Smooth muscle cell of the brain vasculature (primary cell): Measurements from ENCODE around the gene SCGB1C1.
"Not testable (repeated sequence)": the region's sequence is repeated elsewhere in the genome, so short reads cannot be mapped to it uniquely, and the experiment has no call there.

Experiments used
- DNase-seq: peaks from one replicate; pipeline ENCODE4 v3.0.0-alpha.2; 2012; ENCODE audit warnings: low read depth, low spot score

Gene SCGB1C1

DNA sequence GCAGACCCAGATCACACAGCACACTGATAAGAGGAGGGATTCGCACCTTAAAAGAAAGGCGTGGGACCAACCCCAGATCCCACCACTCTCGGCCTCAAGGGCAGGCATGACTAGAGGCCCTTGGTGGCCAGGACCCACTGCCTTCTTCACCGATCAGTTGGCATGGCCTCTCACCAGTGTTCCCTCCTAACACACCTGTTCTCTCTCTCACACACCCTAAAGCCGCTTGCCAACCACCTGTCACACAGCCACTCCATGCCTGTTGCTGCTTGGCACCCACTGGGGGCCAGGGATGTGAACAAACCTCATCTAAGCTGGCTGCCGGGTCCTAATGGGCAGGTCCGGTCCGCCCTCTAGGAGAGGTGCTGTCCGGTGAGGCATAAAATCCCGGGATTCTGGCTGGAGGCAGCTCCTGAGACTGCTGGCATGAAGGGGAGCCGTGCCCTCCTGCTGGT is at the start of gene SCGB1C1:
Gene SCGB1C1 (plus strand): TSS at position 405 of the 455 bp plus-strand sequence. CDS start 22 bp downstream, at position 427.
- DNase-seq: not testable (repeated sequence)

DNA sequence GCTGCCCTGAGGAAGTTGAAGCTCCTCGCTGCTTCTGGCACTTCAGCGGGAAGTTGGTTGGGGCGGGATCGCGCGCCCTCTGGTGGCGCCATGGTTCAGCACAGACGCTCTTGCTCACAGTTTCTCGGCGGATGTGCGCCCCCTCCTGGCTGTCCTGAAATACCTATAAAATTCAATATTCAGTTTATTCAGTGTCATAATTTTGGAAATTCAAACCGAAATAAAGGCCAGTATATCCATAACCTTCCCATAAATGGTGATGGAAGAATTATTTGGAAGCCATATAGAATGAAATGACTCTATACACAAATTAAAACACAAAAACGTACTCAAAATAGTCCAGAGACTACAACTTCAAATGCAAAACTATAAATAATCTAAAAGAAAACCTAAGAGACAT is 12.6 kb upstream of the SCGB1C1 start:
- not testable (repeated sequence) for DNase-seq

DNA sequence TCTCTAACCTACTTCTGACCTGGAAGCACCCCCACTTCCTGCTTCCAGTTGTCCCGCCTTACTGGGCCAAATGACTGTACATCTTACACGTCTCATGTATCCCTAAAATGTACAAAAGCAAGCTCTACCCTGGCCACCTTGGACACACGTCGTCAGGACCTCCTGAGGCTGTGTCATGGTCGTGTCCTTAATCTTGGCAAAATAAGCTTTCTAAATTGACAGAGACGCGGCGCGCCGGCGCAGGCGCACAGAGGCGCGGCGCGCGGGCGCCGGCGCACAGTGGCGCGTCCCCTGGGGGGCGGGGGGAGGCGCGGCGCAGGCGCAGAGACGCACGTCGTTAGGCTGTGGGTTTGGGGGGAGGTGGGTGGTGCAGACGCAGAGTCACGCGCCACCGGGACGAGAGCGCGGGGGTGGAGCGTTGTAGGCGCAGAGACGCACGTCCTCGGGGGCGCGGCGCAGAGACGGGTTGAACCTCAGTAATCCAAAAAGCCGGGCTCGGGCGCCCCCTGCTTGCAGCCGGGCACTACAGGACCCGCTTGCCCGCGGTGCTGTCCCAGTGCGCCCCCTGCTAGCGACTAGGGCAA is 3.6 kb upstream of the SCGB1C1 start:
- not testable (repeated sequence) for DNase-seq

DNA sequence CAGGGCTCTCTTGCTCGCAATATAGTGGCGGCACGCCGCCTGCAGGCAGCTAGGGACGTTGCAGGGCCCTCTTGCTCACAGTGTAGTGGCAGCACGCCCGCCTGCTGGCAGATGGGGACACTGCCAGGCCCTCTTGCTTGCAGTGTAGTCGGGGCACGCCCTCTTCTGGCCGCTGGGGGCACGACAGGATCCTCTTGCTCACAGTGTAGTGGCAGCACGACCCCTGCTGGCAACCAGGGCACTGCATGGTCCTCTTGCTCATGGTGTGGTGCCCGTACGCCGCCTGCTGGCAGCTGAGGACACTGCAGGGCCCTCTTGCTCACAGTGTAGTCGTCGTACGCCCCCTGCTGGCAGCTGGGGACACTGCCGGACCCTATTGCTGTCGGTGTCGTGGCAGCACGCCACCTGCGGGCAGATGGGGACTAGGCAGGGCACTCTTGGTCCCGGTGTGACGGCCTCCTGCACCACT is 3.0 kb upstream of the SCGB1C1 start:
- not testable (repeated sequence) for DNase-seq

DNA sequence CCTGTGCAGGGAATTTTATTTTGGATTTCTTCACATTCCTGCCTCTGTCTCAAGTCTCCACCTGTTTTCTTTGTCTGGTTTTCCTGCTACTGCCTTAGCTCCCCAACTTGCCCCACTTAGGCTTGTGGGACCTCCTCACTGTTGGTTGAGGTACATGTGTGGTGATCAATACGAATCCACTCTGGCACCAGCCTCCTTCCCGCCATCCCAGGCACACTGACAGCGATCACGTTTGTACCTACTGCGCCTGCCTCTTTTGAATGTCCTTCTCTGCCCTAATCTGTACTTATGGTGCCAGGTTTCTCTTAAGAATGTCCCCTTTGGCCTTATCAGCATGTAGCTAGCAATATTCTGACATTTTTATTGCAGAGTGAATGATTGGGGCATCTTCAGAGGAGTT is 2.3 kb upstream of the SCGB1C1 start:
- not testable (repeated sequence) for DNase-seq

DNA sequence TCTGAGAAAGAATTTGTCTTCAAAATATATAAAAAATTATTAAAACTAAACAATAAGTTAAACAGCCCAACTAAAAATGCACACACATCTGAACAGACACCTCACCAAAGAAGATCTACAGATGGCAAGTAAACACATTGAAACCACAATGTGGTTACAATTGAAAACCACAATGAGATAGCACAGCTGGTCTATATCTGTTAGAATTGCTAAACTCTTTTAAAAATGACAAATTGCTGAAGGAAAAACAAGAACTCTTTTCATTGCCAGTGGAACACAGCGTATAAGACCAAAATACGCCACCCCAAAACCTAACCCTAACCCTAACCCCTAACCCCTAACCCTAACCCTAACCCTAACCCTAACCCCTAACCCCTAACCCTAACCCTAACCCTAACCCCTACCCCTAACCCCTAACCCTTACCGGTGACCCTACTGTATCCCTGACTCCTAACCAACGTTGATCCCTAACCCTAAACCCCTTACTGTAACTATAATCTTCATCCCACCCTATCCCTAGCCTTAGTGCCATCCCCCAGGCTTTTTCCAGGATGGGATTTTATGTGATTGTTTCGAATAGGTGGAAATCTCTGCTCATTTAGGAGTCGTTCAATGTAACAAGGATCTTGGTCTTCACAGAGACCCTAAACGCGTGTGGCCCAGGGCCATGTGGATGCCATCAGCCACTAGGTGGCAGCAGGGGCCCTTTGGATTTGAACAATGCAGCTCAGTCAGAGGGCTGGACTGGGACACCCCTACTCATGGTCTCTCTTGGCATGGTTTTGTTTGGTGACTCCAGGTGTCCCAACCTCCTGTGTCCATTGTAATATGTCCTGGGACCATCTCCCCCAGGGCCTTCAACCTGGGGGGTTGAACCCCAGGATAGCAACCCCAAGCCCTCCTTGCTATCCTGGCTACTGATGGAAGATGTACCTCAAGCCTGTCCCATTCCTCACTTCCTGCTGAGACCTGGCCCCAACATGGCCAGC is 1.1 kb upstream of the SCGB1C1 start:
- DNase-seq: not testable (repeated sequence)

DNA sequence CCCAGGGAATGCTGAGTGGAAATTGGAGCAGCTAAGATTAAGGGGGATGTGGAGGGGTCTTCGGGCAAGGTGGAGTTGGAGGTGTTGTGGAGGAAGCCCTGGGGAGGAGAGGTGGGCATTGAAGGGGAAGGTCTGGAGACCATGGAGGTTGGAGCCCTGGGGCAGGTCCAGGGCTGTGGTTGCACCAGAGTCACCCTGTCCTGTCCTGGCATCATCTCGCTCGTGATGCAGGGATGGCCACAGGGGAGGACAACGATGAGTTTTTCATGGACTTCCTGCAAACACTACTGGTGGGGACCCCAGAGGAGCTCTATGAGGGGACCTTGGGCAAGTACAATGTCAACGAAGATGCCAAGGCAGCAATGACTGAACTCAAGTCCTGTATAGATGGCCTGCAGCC is 603 bp downstream of the SCGB1C1 start:
- not testable (repeated sequence) for DNase-seq

DNA sequence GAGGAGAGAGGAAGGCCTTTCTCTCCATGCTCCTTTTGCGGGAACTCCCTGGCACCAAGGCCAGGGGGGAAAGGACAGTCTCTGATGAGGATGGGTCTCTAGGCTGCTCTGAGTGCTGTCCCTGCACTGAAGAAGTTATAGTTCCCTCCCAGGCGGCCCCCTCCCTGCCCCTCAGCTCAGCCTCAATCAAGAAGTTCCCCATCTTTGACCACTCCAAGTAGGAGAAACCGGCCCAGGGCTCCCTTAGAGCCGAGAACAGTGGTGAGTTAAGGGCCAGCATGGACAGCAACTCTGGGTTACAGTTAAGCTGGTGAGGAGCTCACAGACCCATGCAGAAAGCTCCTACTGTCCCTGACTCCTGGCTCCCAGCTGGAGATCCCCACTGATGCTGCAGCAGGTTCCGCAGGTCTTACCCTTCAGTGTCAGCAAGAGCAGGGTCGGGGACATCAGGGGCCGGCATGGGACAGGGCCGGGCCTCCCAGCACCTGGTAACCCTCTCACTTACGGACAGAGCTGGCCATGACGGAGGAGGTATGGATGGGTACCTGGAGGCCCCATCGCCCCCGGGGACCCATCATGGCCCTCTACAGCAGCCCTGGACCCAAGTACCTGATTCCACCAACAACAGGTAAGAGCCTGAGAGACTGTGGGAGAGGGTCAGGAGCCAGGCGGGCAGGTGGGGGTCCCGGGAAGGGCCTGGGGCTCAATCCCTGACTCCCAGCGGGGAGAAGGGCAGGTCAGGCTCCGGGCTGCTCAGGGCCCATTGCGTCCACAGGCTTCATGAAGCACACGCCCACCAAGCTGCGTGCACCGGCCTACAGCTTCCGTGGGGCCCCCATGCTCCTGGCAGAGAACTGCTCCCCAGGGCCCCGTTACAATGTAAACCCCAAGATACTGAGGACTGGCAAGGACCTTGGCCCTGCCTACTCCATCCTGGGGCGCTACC is 4.2 kb downstream of the SCGB1C1 start:
- no peak for DNase-seq

DNA sequence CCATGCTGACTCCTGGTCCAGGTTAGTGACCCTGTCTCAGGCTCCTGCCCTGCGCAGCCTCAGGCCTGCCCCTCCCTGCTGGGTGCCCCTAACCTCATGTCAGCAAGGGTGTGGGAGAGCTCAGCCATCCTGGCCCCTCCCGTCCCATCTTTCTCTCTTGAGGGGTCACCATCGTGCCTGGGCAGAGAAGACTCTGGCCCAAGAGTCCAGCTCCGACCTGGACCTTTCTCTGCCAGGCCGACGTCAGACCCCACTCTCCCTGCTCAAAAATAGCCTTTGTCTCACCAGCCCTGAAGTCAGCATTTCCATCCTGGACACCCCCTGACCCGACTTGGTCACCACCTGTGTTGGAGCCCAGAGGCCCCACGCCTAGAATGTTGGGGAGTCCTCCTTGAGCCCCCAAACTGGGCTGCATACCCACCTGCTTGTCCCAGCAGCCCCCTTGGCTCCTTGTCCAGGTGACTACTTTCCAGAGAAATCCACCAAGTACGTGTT is 4.9 kb downstream of the SCGB1C1 start:
- DNase-seq: no peak

DNA sequence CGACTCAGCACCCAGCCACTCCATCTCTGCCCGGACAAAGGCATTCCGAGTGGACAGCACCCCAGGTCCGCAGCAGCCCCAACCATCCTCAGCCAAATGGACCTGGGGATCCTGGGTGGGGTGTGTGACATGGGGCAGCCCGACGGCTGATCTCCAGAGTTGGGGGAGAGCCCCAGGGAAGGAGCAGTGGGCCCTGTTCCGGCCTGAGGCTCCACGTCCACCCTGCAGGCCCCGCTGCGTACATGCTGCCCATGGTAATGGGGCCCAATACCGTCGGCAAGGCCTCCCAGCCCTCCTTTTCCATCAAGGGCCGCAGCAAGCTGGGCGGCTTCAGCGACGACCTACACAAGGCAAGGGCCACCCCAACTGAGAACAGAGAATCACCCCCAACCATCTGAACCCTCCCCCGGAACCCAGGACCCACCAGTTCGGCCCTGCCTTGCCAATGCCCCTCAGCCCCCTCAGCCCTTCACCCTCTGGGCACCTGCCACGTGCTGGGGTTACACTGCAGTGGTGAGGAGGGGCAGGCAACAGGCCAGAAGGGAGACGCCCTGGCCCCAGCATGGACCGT is 5.4 kb downstream of the SCGB1C1 start:
- DNase-seq: no peak

DNA sequence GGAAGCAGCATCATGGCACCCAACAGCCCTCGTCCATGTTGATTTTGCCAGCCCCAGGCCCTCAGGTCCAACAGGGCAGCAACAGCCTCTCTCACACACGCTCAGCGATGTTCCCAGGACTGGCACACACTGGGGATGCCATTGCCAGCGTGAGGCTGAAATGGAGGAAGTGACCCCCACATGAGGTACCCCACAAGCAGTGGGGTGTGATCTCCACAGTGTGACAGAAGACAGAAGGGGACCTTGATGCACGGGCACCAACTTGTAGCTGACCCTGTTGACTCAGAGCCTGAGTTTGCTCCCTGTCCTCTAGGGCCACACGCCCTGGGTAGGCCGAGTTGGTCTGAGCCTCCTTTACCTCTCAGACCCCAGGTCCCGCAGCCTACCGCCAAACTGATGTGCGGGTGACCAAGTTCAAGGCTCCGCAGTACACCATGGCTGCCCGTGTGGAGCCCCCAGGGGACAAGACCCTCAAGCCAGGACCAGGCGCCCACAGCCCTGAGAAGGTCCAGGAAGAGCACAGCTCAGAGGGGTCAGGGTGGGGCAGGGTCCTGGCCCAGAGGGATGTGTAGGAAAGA is 6.2 kb downstream of the SCGB1C1 start:
- DNase-seq: no peak

DNA sequence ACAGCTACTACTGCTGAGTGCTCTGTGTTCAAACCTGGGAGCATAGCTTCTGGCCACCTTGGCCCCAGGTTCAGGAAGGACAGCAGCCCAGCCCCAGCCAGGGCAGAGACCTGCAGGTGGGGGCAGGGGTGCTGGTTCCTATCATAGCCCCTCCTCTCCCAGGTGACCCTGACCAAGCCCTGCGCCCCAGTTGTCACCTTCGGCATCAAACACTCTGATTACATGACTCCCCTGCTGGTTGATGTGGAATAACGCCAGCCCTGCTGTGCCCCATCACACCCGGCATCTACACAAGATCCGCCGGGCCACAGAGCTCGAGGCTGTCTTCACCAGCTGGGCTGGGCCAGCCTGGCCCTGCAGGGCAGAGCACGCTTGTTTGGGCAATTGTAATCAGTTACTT is 6.9 kb downstream of the SCGB1C1 start:
- DNase-seq: no peak

DNA sequence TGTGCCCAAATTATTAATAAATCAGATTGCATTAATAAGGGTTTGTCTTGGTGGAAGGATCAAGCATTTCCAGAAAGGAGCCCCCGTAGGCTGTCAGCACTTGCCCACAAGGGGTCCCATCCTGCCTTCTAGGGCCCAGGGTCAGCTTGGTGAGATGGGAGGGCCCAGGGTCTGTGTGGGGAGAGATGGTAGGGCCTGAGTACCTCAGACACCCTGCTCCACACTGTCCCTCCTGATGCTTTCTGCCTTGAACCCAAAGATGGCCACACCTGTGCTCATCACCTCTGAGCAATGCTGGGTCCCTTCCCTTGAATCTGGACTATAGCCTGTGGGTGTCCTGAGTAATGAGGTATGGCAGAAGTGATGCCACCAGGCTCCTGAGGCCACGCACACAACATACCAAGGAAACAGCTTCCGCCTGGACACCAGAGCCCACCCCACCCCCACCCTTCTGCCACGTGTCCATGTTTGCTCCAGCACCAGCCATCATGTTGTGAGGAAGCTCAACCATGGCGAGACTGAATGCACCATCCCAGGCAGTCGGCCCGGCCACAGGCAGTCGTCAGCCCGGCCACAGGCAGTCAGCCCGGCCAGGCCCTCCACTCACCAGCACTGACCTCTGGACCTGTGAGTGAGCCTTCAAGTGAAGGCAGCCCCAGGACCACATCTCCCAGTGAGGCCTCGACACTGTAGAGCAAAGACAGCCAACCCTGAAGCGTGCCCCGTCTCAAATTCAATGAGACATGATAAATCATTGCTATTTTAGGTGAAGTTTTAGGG is 7.5 kb downstream of the SCGB1C1 start:
- DNase-seq: no peak

DNA sequence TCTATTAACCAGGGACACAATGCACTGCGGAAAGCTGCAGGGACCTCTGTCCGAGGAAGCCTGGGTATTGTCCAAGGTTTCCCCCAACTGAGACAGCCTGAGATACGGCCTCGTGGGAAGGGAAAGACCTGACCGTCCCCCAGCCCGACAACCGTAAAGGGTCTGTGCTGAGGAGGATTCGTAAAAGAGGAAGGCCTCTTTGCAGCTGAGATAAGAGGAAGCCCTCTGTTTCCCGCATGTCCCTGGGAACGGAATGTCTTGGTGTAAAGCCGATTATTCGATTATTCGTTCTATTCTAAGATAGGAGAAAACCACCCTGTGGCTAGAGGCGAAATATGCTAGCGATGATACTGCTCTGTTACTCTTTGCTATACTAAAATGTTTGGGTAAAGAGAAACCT is 9.1 kb downstream of the SCGB1C1 start:
- DNase-seq: no peak

DNA sequence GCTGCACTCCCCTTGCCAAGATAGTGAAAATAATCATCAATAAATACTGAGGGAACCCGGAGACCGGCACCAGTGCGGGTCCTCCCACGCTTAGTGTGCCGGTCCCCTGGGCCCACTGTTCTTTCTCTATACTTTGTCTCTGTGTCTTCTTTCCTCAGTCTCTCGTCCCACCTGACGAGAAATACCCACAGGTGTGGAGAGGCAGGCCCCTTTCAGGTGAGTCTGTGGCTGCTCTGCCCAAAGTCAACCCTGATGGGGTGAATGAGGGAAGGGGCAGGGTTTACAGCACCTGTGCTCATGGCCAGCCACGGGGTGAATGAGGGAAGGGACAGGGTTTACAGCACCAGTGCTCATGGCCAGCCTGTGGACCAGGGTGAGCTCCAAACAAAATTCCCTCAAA is 9.6 kb downstream of the SCGB1C1 start:
- no peak for DNase-seq

DNA sequence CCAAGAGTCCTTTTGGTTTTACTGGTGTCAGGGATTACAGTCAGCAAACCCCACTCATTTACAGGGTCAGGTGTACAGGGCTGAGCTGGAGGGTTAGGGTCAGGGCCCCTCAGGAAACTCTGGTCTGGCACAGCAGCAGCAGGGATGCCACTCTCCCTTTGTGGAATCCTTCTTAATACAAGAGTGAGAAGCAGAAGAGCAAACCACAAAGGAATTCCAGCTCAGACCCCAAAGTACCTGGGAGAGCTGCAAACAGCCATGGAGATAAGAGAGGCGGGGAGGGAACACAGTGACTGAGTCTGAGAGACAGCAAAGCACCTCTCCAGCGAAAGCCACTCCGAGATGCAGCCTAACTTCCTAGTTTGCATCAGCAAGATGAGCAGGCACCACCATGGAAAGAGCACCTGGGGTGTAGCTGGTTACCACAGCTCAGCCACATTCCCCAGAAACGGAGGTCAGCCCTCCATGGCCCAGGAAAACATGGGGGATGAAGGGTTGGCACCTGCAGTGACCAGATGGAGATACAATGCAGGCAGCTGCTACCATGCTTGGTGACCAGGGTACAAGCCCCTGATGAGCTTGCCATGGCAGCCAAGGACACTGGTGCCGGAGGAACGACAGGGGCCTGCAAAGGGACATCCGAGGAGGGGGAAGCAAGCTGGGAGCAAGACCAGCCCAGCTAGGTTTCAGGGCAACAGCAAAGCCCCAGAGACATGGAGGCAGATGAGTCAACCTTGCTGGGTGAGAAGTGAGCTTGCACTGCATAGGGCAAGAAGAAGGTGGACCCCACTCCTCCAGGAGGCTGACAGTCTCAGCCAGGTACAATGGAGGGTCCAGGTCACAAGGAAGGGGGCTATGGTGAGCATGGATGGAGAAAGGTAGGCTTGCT is 10.4 kb downstream of the SCGB1C1 start:
- no peak for DNase-seq

DNA sequence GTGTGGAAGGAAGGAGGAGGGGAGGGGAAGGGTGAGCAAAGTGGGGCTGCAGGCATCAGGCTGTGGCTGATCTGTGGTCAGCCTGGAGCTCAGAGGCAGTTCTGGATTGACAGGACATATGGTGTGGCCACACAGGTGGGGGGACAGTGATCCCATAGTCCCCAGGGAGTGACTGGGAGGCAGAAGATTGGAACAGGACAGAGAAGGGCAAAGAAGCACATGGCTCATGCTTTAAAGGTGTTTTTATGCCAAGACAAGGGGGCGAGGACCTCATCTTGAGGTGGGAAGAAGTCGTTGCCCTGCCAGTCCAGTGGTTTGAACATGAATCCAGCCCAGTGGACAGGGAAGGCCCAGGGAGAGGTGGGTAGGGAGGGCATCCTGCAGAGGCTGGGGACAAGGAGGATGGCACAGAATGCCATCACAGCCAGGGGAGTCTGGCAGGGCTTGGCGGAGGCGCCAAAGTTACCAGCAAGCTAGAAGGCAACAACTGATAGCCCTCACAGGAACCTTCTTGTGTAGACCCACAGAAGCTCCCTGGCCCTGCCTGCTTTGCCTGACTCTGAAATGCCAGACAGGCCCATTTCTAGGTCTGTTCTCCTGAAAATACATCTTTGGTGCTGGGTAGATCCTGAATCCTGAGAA is 11.2 kb downstream of the SCGB1C1 start:
- DNase-seq: no peak

DNA sequence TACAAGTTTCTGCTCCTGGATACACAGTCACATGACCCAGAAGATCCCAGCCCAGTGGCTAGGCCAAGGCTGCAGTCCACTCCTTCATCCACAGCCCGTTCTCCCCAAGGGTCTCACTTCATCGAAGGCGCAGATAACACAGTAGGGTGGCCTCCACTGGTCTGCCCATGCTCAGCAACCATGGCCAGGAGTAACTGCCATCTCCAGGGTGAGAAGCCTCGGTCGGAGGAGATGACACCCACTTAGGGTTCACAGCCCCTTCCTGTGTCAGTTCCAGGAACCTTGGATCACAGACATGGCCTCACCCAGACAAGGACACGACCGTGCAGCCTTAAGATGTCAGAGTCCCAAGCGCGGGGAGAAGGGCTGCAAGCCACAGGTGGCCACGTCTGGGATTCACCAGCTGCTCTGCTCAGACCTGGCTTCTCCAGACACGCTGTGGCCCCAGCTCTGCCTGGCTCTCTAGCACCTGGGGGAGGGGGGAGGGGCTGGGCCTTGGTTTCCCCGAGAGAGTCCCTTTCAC is 11.8 kb downstream of the SCGB1C1 start:
- no peak for DNase-seq
